SK-N-MC (cell line): ENCODE measurements around the gene NELFB.

Source experiments
- EZH2 ChIP-seq: fragments of 200-600 bp; sonication (generic); IDR thresholded peaks from one replicate; pipeline ENCODE4 v1.6.1; 2017; ENCODE audit warnings: antibody characterized with exemption
- POLR2AphosphoS5 ChIP-seq: IDR thresholded peaks from 2 replicates; pipeline ENCODE4 v1.6.1; 2012; ENCODE audit warnings: mild to moderate bottlenecking, low read depth, low read length, borderline replicate concordance

DNA sequence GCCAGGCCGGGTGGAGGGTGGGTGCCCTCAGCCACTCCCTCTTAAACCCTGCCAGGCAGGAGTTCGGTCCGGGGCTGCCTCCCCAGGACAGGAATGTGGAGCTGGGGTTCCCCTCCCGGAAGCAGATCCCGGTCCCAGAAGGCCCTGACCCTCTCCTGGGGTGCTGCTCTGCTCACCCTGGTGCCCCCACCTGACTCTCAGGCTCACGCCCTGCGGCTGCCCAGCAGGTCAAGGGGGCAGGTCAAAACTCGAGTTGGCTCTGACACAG, 50.6 kb downstream of the NELFB start:
- TF ChIP-seq EZH2 (no peak), POLR2AphosphoS5 (no peak)
